PFSK-1 (cell line): ENCODE data around the gene MAST4.

Source experiments
- FOXP2 ChIP-seq: optimal IDR thresholded peaks from 2 replicates; pipeline ENCODE3; 2011; ENCODE audit warnings: borderline replicate concordance, control low read depth, inconsistent platforms; ENCODE audit not compliant: insufficient read depth; ENCODE audit errors: extremely low read length, extremely low read depth
- POLR2AphosphoS5 ChIP-seq: IDR thresholded peaks from 2 replicates; pipeline ENCODE4 v1.6.1; 2012; ENCODE audit warnings: low read depth, mild to moderate bottlenecking, control low read depth, low read length, moderate library complexity
- REST ChIP-seq, 2 experiments: IDR thresholded peaks; 2 replicates each; pipeline versions ENCODE4 v1.6.1 to v1.8.0; 2011 to 2012; ENCODE audit warnings: low read depth in 2 of 2, low read length in 2 of 2, control low read depth in 1 of 2, inconsistent platforms in 1 of 2, mild to moderate bottlenecking in 1 of 2, moderate library complexity in 1 of 2; ENCODE audit not compliant: insufficient read depth in 1 of 2
- SIN3A ChIP-seq: IDR thresholded peaks from 2 replicates; pipeline ENCODE4 v1.6.1; 2012; ENCODE audit warnings: mild to moderate bottlenecking, low read length, moderate library complexity, borderline replicate concordance; ENCODE audit not compliant: insufficient read depth
- TAF1 ChIP-seq: IDR thresholded peaks from 2 replicates; pipeline ENCODE4 v1.6.1; 2012; ENCODE audit warnings: low read length, control low read depth, borderline replicate concordance; ENCODE audit not compliant: insufficient read depth

MAST4 gene

GRCh38 chr5:67187006-67187715 is 591.0 kb downstream of the MAST4 start:
- TF ChIP-seq REST (IDR thresholded peaks at IDR 0.05; ENCODE audit: insufficient read depth in 1 of 2, low read depth in 2 of 2, low read length in 2 of 2) (no peak), SIN3A (no peak), TAF1 (no peak), POLR2AphosphoS5 (no peak), FOXP2 (no peak)

DNA sequence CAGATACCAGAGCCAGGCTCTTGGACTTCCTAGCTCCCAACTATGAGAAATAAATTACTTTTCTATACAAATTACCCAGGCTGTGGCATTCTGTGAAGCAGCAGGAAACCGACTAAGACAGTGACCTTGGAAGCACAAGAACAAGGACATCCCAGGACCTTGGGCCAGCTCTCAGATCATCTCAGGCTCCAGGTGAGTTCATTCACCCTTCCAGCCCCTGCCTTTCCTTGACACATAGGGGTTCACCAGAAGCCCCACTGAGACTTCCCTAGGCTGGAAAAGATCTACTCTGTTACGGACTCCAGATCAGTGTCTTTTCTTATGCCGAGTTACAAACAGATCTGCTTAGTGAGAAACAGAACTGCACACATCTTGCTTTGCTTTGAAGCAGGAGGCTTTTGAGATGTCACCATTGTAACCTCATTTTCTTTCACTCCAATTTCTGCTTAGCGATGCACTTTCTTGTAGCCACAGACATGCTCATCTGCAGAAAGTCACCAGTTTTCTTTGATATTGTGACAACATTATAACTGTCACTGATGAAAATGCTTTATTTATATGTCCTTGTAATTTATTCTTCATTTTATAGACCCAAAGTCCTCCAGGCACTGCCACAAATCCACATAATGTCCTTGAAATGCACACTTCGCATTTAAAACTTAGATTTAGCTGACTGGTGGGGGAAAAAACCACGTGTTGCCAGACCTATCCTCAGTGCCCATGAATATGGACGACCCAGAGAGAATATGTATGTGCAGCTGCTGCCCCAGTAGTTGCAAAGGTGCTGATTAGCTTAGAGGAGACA is 592.3 kb downstream of the MAST4 start:
- TF ChIP-seq POLR2AphosphoS5 (no peak), TAF1 (no peak), SIN3A (no peak), FOXP2 (no peak), REST (IDR thresholded peaks at IDR 0.05; ENCODE audit: insufficient read depth in 1 of 2, low read depth in 2 of 2, low read length in 2 of 2) (no peak)

DNA sequence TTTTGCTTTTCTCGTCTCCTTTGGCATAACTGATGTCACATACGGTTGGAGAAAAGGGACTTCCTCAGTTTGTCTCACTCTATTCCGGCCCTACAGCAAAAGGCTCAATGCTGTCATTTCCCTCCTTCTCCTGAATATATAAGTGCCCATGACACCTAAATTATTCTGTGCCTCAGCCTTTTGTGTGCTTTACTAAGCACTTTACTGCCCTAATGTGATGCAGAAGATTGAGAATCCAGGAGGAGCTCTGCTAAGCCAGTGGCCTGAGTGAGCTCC is 592.8 kb downstream of the MAST4 start:
- TF ChIP-seq SIN3A: no peak
- no peak for TF ChIP-seq POLR2AphosphoS5
- no peak for TF ChIP-seq TAF1
- no peak for TF ChIP-seq FOXP2

DNA sequence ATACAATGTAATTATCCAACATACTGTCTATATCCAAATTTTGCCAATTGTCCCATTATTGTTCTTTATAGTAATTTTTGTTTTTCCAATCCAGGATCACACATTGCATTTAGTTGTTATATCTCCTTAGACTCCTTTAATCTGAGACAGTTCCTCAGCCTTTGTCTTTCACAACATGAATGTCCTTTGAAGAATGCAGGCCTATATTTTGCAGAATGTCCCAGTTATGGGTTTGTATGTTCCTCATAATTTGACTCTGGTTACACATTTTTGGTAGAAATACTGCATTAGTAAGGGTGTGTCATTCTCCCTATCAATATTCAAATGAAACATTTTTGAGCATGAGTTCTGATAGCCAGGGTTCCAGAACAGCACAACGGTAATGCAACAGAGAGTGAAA is 593.7 kb downstream of the MAST4 start:
- TF ChIP-seq TAF1 (no peak), REST (IDR thresholded peaks at IDR 0.05; ENCODE audit: insufficient read depth in 1 of 2, low read depth in 2 of 2, low read length in 2 of 2) (no peak), FOXP2 (no peak), SIN3A (no peak), POLR2AphosphoS5 (no peak)

- TF ChIP-seq REST (IDR thresholded peaks at IDR 0.05; ENCODE audit: insufficient read depth in 1 of 2, low read depth in 2 of 2, low read length in 2 of 2) (no peak), POLR2AphosphoS5 (no peak), SIN3A (no peak)
These were observed 594.2 kb downstream of the MAST4 start for GRCh38 chr5:67190410-67190809.
